OCI-LY3 (cell line): Measurements from ENCODE around the gene LIN54.

Experiments
- CTCF ChIP-seq: fragments of 200-600, 300-600 bp; sonication (generic); IDR thresholded peaks from 2 replicates; pipeline ENCODE4 v1.5.1; 2014; ENCODE audit warnings: antibody characterized with exemption, low read length, low read depth
- EZH2phosphoT487 ChIP-seq: fragments of 200-600 bp; shearing (Covaris generic); IDR thresholded peaks from 2 replicates; pipeline ENCODE4 v1.6.1; 2018; ENCODE audit warnings: antibody characterized with exemption, mixed run types, low read depth

GRCh38 chr4:83029688-83030087, 19.1 kb upstream of the LIN54 start:
- TF ChIP-seq CTCF (no peak), EZH2phosphoT487 (no peak)
